Transverse colon (tissue), 4 donors: Measurements from ENCODE around the gene GAS2.

Source experiments
- CTCF ChIP-seq, 5 experiments: fragments of 200-600 bp in 3 of 5; fragments of 450-650 bp in 2 of 5; sonication (generic) in 3 of 5; IDR thresholded peaks; 1 replicate in 2 of 5; 2 replicates in 3 of 5; pipeline ENCODE4 v1.5.1; 2016 to 2017; ENCODE audit warnings: antibody characterized with exemption in 5 of 5, inconsistent platforms in 3 of 5, mild to moderate bottlenecking in 2 of 5, moderate library complexity in 1 of 5
- EP300 ChIP-seq: sonication (generic); formaldehyde crosslinking; IDR thresholded peaks from one replicate; pipeline ENCODE4 v1.6.1; 2017; ENCODE audit warnings: antibody characterized with exemption, low read depth
- POLR2AphosphoS5 ChIP-seq, 3 donors: sonication (generic); formaldehyde crosslinking; IDR thresholded peaks; one replicate each; pipeline ENCODE4 v1.6.1; 2016; ENCODE audit warnings: antibody characterized with exemption in 3 of 3

- TF ChIP-seq CTCF (IDR thresholded peaks at IDR 0.05) (no peak), EP300 (no peak), POLR2AphosphoS5 (IDR thresholded peaks at IDR 0.05) (no peak)
These were observed 132.5 kb downstream of the GAS2 start for GRCh38 chr11:22798901-22799300.
